Hepatocyte (in vitro differentiated cells): ENCODE data around the gene SORCS2.

Experiments
- EZH2 ChIP-seq: fragments of 200-600 bp; sonication (generic); IDR thresholded peaks from 2 replicates; pipeline ENCODE4 v1.6.1; 2016; ENCODE audit warnings: antibody characterized with exemption, mild to moderate bottlenecking, borderline replicate concordance
- TF ChIP-seq, protein P1 (sequence below): fragments of 200-600 bp; sonication (generic); IDR thresholded peaks from 2 replicates; pipeline ENCODE4 v1.5.1; 2016; ENCODE audit warnings: antibody characterized with exemption, mild to moderate bottlenecking; ENCODE audit not compliant: poor library complexity

DNA sequence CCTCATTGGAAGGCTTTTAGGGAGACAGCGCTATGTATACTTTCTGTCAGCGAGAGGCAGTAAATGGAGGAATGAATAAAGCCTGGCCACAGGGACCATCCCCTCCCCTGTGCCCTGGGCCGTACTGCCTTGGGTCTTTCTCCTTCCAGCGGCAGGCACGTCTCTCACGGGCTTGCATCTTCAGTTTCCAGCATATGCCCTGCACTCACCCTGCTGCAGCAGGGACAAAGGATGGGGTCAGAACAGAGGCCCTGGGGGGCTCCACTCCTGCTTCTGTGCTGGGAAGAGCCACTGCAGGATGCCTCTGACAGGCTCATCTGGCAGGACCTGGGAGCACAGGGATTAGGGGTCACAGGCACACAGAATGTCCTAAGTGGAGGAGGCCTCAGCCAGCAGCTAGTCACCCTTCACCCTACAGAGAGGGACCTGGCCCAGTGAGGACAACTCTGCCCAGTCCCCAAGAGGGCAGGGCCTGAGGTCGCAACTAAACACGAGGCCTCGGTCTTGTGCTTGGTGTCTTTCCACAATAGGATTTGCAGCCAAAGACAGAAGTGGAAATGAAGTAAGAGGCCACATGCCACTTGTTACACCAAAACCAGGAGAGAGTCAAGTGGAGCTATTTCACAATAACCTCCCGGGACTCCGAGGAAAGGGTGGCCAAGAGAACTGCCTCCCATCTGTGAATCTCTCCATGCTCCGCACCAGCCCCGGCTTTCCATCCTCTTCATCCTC, 596.5 kb downstream of the SORCS2 start:
- TF ChIP-seq, protein P1, sequence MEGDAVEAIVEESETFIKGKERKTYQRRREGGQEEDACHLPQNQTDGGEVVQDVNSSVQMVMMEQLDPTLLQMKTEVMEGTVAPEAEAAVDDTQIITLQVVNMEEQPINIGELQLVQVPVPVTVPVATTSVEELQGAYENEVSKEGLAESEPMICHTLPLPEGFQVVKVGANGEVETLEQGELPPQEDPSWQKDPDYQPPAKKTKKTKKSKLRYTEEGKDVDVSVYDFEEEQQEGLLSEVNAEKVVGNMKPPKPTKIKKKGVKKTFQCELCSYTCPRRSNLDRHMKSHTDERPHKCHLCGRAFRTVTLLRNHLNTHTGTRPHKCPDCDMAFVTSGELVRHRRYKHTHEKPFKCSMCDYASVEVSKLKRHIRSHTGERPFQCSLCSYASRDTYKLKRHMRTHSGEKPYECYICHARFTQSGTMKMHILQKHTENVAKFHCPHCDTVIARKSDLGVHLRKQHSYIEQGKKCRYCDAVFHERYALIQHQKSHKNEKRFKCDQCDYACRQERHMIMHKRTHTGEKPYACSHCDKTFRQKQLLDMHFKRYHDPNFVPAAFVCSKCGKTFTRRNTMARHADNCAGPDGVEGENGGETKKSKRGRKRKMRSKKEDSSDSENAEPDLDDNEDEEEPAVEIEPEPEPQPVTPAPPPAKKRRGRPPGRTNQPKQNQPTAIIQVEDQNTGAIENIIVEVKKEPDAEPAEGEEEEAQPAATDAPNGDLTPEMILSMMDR: no peak
- no peak for TF ChIP-seq EZH2
